ENCODE results near the gene CCNG1. TPM values are rescaled to one million over a fixed set of nuclear protein-coding genes. Genes with fewer than 3 reads are reported as not detected.
"Not testable (repeated sequence)": the region's sequence is repeated elsewhere in the genome, so short reads cannot be mapped to it uniquely, and the experiment has no call there.

CCNG1 gene
- total RNA-seq, 2 experiments from 2014 or later, result 138 to 144 TPM

DNA sequence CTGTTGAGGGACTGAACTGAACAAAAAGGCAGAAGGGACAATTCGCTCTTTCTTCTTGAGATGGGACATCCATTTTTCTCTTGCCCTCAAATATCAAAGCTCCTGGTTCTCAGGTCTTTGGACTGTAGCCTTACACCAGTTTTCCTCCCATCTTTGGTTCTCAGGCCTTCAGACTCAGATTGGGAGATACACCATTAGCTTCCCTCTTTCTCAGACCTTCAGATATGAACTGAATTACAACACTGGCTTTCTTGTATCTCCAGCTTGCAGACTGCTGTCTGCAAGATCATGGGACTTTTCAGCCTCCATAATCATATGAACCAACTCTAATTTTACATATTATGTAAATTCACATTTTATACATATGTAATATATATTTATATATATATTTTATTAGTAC is 12.6 kb upstream of the CCNG1 start:
- Mint-ChIP-seq H3K27ac (no peak overlapping the region), H3K27me3 (peaks cover 2% of the 10 kb centered on the region), H3K4me1 (peaks cover 2% of the 10 kb centered on the region), H3K9me3 (no peaks in the 10 kb centered on the region), H3K4me3 (no peak overlapping the region), H3K36me3 (no peaks in the 10 kb centered on the region)
- no peak for ATAC-seq (ENCODE audit: low read depth)
- DNase-seq, result no peak
- POLR2A ChIA-PET, result no interaction called here

DNA sequence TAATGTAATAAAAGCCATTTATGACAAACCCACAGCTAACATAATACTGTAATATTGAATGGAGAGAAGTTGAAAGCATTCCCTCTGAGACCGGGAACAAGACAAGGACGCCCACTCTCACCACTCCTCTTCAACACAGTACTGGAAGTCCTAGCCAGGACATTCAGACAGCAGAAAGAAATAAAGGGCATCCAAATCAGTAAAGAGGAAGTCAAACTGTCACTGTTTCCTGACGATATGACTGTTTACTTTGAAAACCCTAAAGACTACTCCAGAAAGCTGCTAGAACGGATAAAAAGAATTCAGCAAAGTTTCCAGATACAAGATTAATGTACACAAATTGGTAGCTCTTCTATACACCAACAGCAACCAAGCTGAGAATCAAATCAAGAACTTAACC is 11.3 kb upstream of the CCNG1 start:
- H3K27ac Mint-ChIP-seq; POLR2A ChIA-PET; ATAC-seq (ENCODE audit: low read depth); H3K9me3 Mint-ChIP-seq; H3K27me3 Mint-ChIP-seq; H3K4me1 Mint-ChIP-seq; H3K4me3 Mint-ChIP-seq; DNase-seq; H3K36me3 Mint-ChIP-seq: not testable (repeated sequence)

DNA sequence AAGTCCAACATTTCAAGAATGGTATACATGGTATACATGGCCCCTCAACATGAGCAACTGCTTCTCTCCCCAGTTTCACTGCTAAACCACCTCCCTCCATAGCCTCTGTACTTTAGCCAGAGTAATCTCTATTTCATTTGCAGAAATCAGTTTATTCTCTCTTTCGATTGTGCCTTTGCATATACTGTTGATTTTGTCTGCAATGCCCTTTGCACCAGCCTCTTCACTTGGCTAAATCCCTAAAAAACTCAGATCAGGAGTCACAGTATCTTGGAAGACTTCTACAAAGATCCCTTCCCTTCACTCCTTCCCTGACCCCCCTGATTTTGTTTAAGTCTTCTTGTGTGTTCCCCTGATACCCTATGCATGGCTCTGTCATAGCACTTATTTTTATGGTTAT is 4.9 kb upstream of the CCNG1 start:
- Mint-ChIP-seq H3K4me1 (peaks cover 7% of the 10 kb centered on the region), H3K4me3 (no peak overlapping the region), H3K27me3 (peaks cover 15% of the 10 kb centered on the region), H3K36me3 (peaks cover 1% of the 10 kb centered on the region), H3K9me3 (no peaks in the 10 kb centered on the region), H3K27ac (no peak overlapping the region)
- POLR2A ChIA-PET, result no interaction called here
- ATAC-seq (ENCODE audit: low read depth) (no peak), DNase-seq (no peak)

DNA sequence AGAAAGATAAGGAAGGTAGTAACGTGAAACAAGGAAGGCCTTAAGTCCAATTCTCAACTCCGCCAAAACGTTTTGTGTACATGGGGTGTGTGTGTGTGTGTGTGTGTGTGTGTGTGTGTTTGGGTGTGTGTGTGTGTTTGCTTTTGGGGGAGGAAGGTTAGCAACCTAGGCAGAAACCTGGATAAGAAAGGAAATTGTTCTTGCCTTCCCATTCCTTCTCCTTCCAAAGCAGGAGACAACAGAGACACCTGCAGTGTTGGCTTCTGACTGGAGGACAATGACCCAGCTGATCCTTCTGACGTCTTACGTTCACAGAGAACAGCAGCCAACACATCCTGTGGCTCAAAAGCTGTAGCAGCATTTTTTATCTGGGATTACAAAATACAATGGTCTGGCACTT is 4.1 kb upstream of the CCNG1 start:
- Mint-ChIP-seq H3K9me3 (no peaks in the 10 kb centered on the region), H3K36me3 (peaks cover 1% of the 10 kb centered on the region), H3K27me3 (peaks cover 15% of the 10 kb centered on the region), H3K27ac (no peak overlapping the region), H3K4me1 (peaks cover 11% of the 10 kb centered on the region), H3K4me3 (no peak overlapping the region)
- POLR2A ChIA-PET, result interaction anchor here (0.8 kb wide), 1 partner anchor 28 kb away, joined by 3 read pairs; no protein-coding TSS in a partner anchor
- DNase-seq (no peak), ATAC-seq (ENCODE audit: low read depth) (no peak)

DNA sequence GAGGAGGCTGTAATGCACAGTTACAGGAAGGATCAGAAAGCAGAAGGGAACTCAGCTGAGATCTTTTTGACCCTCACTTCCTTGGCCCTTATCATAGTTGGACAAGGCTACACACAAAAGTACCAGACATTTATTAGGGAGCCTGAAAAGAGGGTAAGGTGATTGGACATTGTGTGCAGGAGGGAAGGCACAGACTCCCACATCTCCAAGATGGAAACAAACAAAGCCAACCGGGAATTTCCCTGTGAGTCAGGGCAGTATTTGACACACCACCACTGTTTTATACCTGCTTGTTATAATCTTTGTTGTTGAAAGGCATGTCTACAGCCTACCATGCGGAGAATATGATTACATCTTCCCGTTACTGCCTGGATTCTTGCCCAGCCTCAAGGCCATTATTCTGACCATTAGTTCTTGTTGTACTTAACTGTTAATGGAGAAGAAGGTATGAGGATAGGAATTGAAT is 3.0 kb upstream of the CCNG1 start:
- no peak overlapping the region for H3K4me3 Mint-ChIP-seq
- H3K27me3 Mint-ChIP-seq, result peaks cover 15% of the 10 kb centered on the region
- H3K36me3 Mint-ChIP-seq, result peaks cover 5% of the 10 kb centered on the region
- H3K4me1 Mint-ChIP-seq, result peaks cover 21% of the 10 kb centered on the region
- POLR2A ChIA-PET, result no interaction called here
- DNase-seq (no peak), ATAC-seq (ENCODE audit: low read depth) (no peak)
- H3K27ac Mint-ChIP-seq, result no peak overlapping the region
- H3K9me3 Mint-ChIP-seq, result no peaks in the 10 kb centered on the region

DNA sequence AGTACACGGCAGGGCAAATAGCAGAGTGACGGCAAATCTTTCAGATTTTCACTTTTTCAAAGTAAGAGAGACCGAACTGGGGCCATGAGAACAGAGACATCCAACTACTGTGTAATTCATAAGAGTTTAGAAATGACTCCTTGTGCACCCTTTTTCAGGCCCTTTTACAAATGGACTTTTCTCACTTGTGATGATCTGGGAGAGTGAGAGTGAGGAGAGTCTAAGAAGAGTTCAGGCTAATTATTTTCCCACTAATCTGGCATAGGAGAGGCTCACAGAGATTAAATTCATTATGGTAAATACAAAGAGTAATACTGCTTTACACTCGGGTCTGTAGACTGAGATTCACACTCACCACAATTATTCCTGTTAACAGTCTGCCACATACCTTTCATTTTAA is 880 bp upstream of the CCNG1 start:
- no peak for ATAC-seq (ENCODE audit: low read depth)
- POLR2A ChIA-PET, result no interaction called here
- Mint-ChIP-seq H3K4me3 (peak overlapping the region; percentile 94), H3K9me3 (no peaks in the 10 kb centered on the region), H3K27me3 (peaks cover 13% of the 10 kb centered on the region), H3K36me3 (peaks cover 16% of the 10 kb centered on the region), H3K4me1 (peaks cover 36% of the 10 kb centered on the region), H3K27ac (peak overlapping the region; percentile 85)
- DNase-seq, result no peak

DNA sequence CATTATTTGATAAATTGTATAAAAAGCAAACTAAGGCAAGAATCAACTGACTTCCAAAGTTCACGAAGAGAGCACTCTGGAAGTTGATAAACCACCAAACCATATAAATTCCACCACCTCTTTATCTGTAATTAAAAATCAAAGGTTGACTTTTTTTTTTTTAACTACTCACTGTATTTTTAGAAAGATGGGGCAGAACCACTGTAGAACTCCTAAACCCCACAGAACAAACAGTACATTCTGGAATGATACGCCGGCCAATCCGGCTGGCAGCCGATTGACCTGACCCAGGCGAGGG is 435 bp upstream of the CCNG1 start:
- peaks cover 36% of the 10 kb centered on the region for H3K4me1 Mint-ChIP-seq
- H3K36me3 Mint-ChIP-seq, result peaks cover 16% of the 10 kb centered on the region
- H3K27me3 Mint-ChIP-seq, result peaks cover 13% of the 10 kb centered on the region
- peak overlapping the region; percentile 85 for H3K27ac Mint-ChIP-seq
- no peaks in the 10 kb centered on the region for H3K9me3 Mint-ChIP-seq
- DNase-seq (no peak), ATAC-seq (ENCODE audit: low read depth) (no peak)
- peak overlapping the region; percentile 94 for H3K4me3 Mint-ChIP-seq
- POLR2A ChIA-PET, result interaction anchor here (1.0 to 7.1 kb wide), 4 partner anchors 22 to 72 kb away, joined by 3 to 161 read pairs (median 7); partner anchors contain the start of genes HMMR, MAT2B and NUDCD2

DNA sequence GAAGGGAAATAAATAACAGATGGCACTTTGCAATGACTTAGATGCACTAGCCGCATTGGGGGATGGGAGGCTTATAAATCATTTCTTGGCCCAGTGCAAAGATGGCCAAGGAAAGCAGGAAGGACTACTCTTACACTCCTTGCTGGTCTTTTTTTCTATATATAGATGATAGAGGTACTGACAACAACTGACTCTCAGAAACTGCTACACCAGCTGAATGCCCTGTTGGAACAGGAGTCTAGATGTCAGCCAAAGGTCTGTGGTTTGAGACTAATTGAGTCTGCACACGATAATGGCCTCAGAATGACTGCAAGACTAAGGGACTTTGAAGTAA is 1.7 kb downstream of the CCNG1 start:
- POLR2A ChIA-PET, result interaction anchor here (1.8 to 7.1 kb wide), 2 partner anchors 12 to 20 kb away, joined by 5 to 161 read pairs; partner anchors contain the start of genes HMMR and NUDCD2

DNA sequence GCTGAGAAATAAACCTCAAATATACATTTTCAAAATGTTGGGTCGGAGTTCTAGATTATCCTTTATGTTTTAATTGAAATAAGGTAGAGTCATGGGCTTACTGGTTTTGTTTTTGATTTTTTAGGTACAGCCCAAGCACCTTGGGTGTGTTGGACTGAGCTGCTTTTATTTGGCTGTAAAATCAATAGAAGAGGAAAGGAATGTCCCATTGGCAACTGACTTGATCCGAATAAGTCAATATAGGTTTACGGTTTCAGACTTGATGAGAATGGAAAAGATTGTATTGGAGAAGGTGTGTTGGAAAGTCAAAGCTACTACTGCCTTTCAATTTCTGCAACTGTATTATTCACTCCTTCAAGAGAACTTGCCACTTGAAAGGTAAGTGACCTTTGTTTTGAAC is 3.6 kb downstream of the CCNG1 start:
- DNase-seq (no peak), ATAC-seq (ENCODE audit: low read depth) (no peak)
- Mint-ChIP-seq H3K4me3 (no peak overlapping the region), H3K36me3 (peaks cover 30% of the 10 kb centered on the region), H3K27ac (no peak overlapping the region), H3K27me3 (no peaks in the 10 kb centered on the region), H3K4me1 (peaks cover 36% of the 10 kb centered on the region), H3K9me3 (no peaks in the 10 kb centered on the region)
- POLR2A ChIA-PET, result interaction anchor here (1.1 to 7.1 kb wide), 2 partner anchors 18 to 64 kb away, joined by 3 to 161 read pairs; partner anchors contain the start of genes HMMR, MAT2B and NUDCD2

More for the DNA sequence above, 1.7 kb downstream of the CCNG1 start:
- Mint-ChIP-seq H3K27me3 (peaks cover 1% of the 10 kb centered on the region), H3K9me3 (no peaks in the 10 kb centered on the region), H3K36me3 (peaks cover 27% of the 10 kb centered on the region), H3K27ac (peak overlapping the region; percentile 64), H3K4me3 (peak overlapping the region; percentile 94), H3K4me1 (peaks cover 36% of the 10 kb centered on the region)
- DNase-seq, result no peak
- no peak for ATAC-seq (ENCODE audit: low read depth)

DNA sequence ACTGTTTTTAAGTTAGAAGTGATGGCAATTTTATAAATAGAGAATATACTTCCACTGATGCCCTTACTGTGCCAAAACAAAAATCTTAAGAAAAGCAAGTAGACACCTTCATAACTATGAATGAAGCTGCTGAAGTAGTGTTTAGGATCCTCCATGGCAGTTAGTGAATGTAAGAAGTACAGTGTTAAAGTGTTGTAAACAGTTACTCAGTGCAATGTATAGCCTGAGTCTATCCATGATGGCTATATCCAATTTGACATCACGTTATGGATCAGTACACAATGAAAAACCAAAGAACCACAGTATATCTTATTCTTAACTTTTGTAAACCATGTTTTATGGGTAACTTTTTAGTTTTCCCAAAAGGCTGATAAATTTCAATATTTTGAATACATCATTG is 7.1 kb downstream of the CCNG1 start:
- DNase-seq (no peak), ATAC-seq (ENCODE audit: low read depth) (no peak)
- Mint-ChIP-seq H3K27me3 (no peaks in the 10 kb centered on the region), H3K36me3 (peaks cover 55% of the 10 kb centered on the region), H3K27ac (no peak overlapping the region), H3K4me1 (peaks cover 18% of the 10 kb centered on the region), H3K4me3 (no peak overlapping the region), H3K9me3 (no peaks in the 10 kb centered on the region)
- POLR2A ChIA-PET, result interaction anchor here (0.6 kb wide), 1 partner anchor 12 kb away, joined by 4 read pairs; no protein-coding TSS in a partner anchor

DNA sequence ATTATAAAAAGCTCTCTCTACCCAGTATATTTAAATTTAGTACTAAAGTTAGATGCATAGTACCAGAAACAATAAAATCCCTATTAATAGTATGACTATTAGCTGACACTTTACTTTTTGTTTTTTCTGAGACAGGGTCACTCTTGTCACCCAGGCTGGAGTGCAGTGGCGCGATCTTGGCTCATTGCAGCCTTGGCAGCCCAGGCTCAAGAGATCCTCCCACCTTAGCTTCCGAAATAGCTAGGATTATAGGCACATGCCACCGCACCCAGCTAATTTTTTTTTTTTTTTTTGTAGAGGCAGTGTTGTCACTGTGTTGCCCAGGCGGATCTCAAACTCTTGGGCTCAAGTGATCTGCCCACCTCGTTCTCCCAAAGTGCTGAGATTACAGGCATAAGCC is 8.0 kb downstream of the CCNG1 start:
- H3K27me3 Mint-ChIP-seq, result no peaks in the 10 kb centered on the region
- POLR2A ChIA-PET, result interaction anchor here (0.5 kb wide), 1 partner anchor 15 kb away, joined by 3 read pairs; the partner anchor contains the start of genes HMMR and NUDCD2
- no peak overlapping the region for H3K27ac Mint-ChIP-seq

DNA sequence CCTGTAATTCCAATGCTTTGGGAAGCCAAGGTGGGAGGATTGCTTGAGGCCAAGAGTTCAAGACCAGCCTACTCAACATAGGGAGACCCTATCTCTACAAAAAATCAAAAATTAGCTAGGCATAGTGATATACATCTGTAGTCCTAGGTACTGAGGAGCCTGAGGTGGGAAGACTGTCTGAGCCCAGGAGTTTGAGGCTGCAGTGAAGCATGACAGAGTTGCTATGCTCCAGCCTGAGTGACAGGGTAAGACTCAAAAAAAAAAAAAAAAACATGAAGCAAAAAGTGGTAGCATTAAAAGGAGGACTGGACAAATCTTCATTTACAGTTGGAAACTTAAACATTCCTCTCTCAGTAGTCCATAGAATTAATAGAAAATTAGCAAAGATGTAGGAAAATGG is 9.8 kb downstream of the CCNG1 start:
- Mint-ChIP-seq H3K27ac (no peak overlapping the region), H3K36me3 (peaks cover 56% of the 10 kb centered on the region), H3K9me3 (no peaks in the 10 kb centered on the region), H3K4me1 (peaks cover 4% of the 10 kb centered on the region), H3K4me3 (no peak overlapping the region), H3K27me3 (no peaks in the 10 kb centered on the region)
- POLR2A ChIA-PET, result no interaction called here
- ATAC-seq (ENCODE audit: low read depth), result no peak
- no peak for DNase-seq

More for the DNA sequence above, 8.0 kb downstream of the CCNG1 start:
- DNase-seq (no peak), ATAC-seq (ENCODE audit: low read depth) (no peak)
- peaks cover 55% of the 10 kb centered on the region for H3K36me3 Mint-ChIP-seq
- H3K4me1 Mint-ChIP-seq, result peaks cover 12% of the 10 kb centered on the region
- H3K9me3 Mint-ChIP-seq, result no peaks in the 10 kb centered on the region
- H3K4me3 Mint-ChIP-seq, result no peak overlapping the region

DNA sequence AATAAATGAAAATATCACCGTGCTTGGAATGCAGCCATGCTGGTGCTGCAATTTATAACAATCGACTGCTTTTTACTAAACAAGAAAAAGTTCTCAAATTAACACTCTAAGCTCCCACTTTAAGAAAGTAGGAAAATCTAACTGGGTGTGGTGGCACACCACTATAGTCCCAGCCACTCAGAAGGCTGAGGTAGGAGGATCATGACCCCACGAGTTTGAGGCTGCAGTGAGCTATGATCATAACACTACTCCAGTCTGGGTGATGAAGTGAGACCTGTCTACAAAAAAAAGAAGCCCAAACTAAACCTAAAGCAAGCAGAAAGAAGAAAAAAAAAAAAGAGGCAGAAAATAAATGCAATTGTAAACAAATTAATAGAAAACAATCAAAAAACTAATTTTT is 10.5 kb downstream of the CCNG1 start:
- no peak overlapping the region for H3K4me3 Mint-ChIP-seq
- H3K36me3 Mint-ChIP-seq, result peaks cover 52% of the 10 kb centered on the region
- DNase-seq, result no peak
- POLR2A ChIA-PET, result interaction anchor here (1.5 kb wide), 1 partner anchor 13 kb away, joined by 6 read pairs; the partner anchor contains the start of genes HMMR and NUDCD2
- H3K27me3 Mint-ChIP-seq, result no peaks in the 10 kb centered on the region
- no peak for ATAC-seq (ENCODE audit: low read depth)
- H3K27ac Mint-ChIP-seq, result peak overlapping the region; percentile 49
- no peaks in the 10 kb centered on the region for H3K9me3 Mint-ChIP-seq
- peaks cover 4% of the 10 kb centered on the region for H3K4me1 Mint-ChIP-seq

DNA sequence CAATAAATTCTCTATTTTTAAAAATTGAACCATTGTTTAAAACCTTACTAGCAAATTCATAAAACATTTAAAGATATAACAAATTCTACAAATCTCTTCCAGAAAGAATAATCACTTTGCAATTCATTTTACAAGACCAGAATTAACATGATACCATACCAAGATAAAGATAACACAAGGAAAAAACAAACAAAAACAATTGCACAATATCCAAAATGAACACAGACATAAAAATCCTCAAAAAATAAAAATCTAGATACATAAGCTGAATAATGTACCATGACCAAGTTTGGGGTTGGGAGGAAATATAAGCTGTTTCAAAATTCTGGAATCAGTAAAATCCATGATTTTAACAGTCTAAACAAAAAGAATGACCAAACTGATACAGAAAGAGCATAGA is 11.1 kb downstream of the CCNG1 start:
- H3K4me3 Mint-ChIP-seq, result no peak overlapping the region
- POLR2A ChIA-PET, result interaction anchor here (1.5 kb wide), 1 partner anchor 12 kb away, joined by 6 read pairs; the partner anchor contains the start of genes HMMR and NUDCD2
- H3K36me3 Mint-ChIP-seq, result peaks cover 53% of the 10 kb centered on the region
- no peak for ATAC-seq (ENCODE audit: low read depth)
- DNase-seq, result no peak
- H3K27me3 Mint-ChIP-seq, result no peaks in the 10 kb centered on the region
- H3K9me3 Mint-ChIP-seq, result no peaks in the 10 kb centered on the region
- H3K27ac Mint-ChIP-seq, result no peak overlapping the region
- peaks cover 4% of the 10 kb centered on the region for H3K4me1 Mint-ChIP-seq
